ENCODE results near the gene CTIF.

The CTIF gene

DNA sequence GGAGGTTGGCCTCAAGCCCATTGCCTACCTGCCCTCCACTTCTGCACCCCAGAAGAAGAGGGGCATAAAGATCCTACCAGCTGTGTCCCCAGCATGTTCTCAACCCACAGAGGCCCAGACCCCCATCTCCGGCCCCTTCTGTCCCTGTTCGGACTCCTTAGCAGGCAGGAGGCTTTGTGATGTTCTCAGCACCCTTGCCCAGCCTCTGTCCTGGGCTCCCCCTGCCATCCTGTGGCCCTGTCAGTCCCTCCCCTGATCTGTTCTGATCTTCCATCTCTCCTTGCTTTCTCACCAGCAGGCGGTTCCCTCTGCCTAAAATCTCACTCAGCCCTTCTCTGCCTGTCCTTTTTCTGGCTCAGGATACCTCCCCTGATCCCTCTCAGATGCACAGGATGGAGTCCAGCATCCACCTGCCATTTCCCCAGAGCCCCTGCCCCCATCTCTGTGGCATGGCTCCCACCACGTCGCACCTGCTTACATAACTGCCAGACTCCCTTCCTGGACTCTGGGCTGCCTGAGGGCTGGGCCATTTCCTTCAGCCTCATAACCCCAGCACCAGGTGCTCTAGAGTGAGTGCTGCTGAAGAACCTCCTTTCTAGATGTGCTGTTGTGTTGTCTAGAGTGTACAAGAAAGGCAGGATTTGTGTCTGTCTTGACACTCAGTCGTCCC is 134.0 kb downstream of the CTIF start:
- TF ChIP-seq Cebpa-rat (IDR thresholded peaks at IDR 0.05), result no peak
- Histone ChIP-seq H3K27ac (peak overlapping the region; percentile 73), H3K27me3 (no peaks in the 10 kb centered on the region), H3K36me3 (peaks cover 28% of the 10 kb centered on the region), H3K9ac (0 out of 2 replicates have a peak overlapping the region, but pooled peaks have one; percentile 41), H3K4me1 (peaks cover 74% of the 10 kb centered on the region), H3K9me3 (peaks cover 19% of the 10 kb centered on the region), H4K20me1 (peaks cover 7% of the 10 kb centered on the region), H3K4me3 (no peak overlapping the region), H3K4me2 (peak overlapping the region; percentile 80)

DNA sequence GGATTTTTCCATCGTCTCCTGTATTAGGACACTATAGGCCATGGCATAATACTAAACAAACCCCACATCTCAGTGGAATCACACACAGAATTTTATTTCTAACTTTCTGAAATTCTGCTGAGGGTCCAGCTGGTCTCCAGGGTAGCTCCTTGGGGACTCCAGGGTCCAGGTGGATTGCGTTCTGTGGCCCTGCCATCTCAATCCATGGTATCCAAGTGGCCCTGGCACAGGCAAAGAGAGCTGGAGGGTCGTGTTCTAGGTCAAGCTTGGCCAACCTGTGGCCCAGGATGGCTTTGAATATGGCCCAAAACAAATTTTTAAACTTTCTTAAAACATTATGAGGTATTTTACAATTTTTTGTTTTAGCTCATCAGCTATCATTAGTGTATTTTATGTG is 134.6 kb downstream of the CTIF start:
- Histone ChIP-seq H3K4me2 (peak overlapping the region; percentile 80), H3K4me3 (no peak overlapping the region), H3K9me3 (peaks cover 19% of the 10 kb centered on the region), H3K27ac (peak overlapping the region; percentile 73), H3K27me3 (no peaks in the 10 kb centered on the region), H3K36me3 (peaks cover 24% of the 10 kb centered on the region), H3K9ac (0 out of 2 replicates have a peak overlapping the region, but pooled peaks have one; percentile 41), H3K4me1 (peaks cover 74% of the 10 kb centered on the region), H4K20me1 (peaks cover 3% of the 10 kb centered on the region; the same call in 1 of the 2 replicates)
- TF ChIP-seq Cebpa-rat (IDR thresholded peaks at IDR 0.05), result no peak

DNA sequence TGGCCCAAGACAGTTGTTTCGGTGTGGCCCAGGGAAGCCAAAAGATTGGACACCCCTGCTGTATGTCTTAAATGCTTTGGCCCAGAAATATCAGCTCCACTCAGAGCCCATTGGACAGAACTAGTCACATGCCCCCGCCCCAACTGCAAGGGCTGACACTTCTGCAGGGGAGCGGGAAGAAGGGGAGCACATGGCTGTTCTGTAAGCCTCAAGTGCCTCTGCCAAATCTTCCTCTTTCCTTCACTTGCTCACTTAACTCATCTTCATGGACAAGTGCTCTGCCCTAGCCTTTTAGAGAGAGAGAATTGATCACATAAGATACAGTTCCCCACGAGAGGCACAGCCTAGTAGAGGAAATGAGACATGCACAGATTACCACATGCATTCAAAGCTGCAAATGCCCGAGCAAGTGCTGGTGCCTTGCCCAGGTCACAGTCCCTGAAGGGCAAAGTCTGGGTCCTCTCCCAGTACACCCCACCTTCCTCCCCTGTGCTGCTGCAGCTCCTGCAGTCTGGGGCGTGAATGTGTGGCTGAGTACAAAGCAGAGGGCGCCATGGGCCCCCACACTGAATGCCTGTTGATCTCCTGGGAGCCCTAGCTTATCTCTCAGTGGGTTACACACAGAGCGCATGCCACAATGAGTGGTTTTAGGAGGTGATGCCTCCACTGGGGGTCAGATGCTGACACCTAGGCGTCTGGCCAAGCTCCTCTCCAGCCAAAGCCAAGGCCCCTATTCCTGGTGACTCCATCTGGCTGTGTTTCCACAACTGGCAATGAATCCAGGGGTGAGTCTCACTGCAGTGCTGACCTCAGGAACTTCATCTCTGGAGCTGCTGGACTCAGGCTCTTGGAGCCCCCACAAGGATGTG is 135.3 kb downstream of the CTIF start:
- H3K4me1 ChIP-seq, result peaks cover 74% of the 10 kb centered on the region
- peak overlapping the region; percentile 80 for H3K4me2 ChIP-seq
- H3K27ac ChIP-seq, result peak overlapping the region; percentile 73
- peak overlapping the region; percentile 41; the same call in 1 of the 2 replicates for H3K9ac ChIP-seq
- H3K27me3 ChIP-seq, result no peaks in the 10 kb centered on the region
- H4K20me1 ChIP-seq, result no peaks in the 10 kb centered on the region
- H3K9me3 ChIP-seq, result peaks cover 19% of the 10 kb centered on the region
- H3K4me3 ChIP-seq, result no peak overlapping the region
- H3K36me3 ChIP-seq, result peaks cover 19% of the 10 kb centered on the region
- no peak for TF ChIP-seq Cebpa-rat (IDR thresholded peaks at IDR 0.05)

DNA sequence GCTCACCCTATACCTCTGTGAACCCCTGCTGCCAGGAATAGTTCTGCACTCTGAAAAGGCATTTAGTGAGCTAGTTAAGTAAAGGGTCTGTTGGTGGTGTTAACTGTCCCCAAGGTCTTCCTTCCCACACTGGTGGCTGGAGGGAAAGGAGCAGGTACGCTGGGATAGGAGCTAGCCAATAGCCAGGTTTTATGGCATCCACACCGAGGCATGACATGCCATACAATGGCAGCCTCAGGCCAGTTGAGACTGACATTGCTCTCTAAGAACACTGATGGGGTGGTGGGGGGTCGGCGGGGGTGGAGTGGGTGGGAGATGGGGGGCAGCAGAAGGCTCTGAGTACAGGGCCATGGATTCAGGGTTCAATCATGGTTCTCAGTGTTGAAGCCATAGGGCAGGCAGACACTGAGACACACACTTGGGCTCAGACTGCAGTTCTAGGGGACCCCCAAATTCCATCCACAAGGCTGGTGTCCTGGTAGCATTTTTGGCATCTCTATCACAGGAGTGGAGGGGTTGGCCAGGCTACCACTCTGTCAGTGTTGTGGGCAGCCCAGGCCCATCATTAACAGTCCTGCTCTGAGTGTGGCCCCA is 136.0 kb downstream of the CTIF start:
- no peak overlapping the region for H3K4me3 ChIP-seq
- H3K9ac ChIP-seq, result 0 out of 2 replicates have a peak overlapping the region, but pooled peaks have one; percentile 38
- H3K27me3 ChIP-seq, result no peaks in the 10 kb centered on the region
- H3K36me3 ChIP-seq, result peaks cover 19% of the 10 kb centered on the region
- H3K27ac ChIP-seq, result peak overlapping the region; percentile 73; the same call in 1 of the 2 replicates
- H4K20me1 ChIP-seq, result no peaks in the 10 kb centered on the region
- no peak for TF ChIP-seq Cebpa-rat (IDR thresholded peaks at IDR 0.05)
- peaks cover 82% of the 10 kb centered on the region for H3K4me1 ChIP-seq
- peak overlapping the region; percentile 80 for H3K4me2 ChIP-seq
- H3K9me3 ChIP-seq, result peaks cover 19% of the 10 kb centered on the region

- peaks cover 87% of the 10 kb centered on the region for H3K4me1 ChIP-seq
- no peak overlapping the region for H3K9ac ChIP-seq
- H3K9me3 ChIP-seq, result peaks cover 14% of the 10 kb centered on the region
- no peaks in the 10 kb centered on the region for H3K27me3 ChIP-seq
- H3K27ac ChIP-seq, result no peak overlapping the region
- H4K20me1 ChIP-seq, result no peaks in the 10 kb centered on the region
- peak overlapping the region; percentile 80 for H3K4me2 ChIP-seq
- H3K4me3 ChIP-seq, result no peak overlapping the region
- TF ChIP-seq Cebpa-rat (IDR thresholded peaks at IDR 0.05), result no peak
- H3K36me3 ChIP-seq, result peaks cover 14% of the 10 kb centered on the region
Observed at GRCh38 chr18:48675352-48675761, 136.5 kb downstream of the CTIF start.

- no peak for TF ChIP-seq Cebpa-rat (IDR thresholded peaks at IDR 0.05)
- H4K20me1 ChIP-seq, result no peaks in the 10 kb centered on the region
- peaks cover 12% of the 10 kb centered on the region for H3K36me3 ChIP-seq
- H3K4me3 ChIP-seq, result no peak overlapping the region
- no peak overlapping the region for H3K27ac ChIP-seq
- no peak overlapping the region for H3K9ac ChIP-seq
- H3K4me1 ChIP-seq, result peaks cover 90% of the 10 kb centered on the region
- H3K27me3 ChIP-seq, result no peaks in the 10 kb centered on the region
- H3K9me3 ChIP-seq, result peaks cover 8% of the 10 kb centered on the region
- peak overlapping the region; percentile 80 for H3K4me2 ChIP-seq
Observed at GRCh38 chr18:48675912-48676311, 137.1 kb downstream of the CTIF start.

- no peak overlapping the region for H3K9ac ChIP-seq
- peaks cover 4% of the 10 kb centered on the region for H3K9me3 ChIP-seq
- peak overlapping the region; percentile 75; the same call in 1 of the 2 replicates for H3K4me2 ChIP-seq
- no peaks in the 10 kb centered on the region for H4K20me1 ChIP-seq
- peaks cover 90% of the 10 kb centered on the region for H3K4me1 ChIP-seq
- no peak for TF ChIP-seq Cebpa-rat (IDR thresholded peaks at IDR 0.05)
- no peak overlapping the region for H3K27ac ChIP-seq
- no peak overlapping the region for H3K4me3 ChIP-seq
- peaks cover 8% of the 10 kb centered on the region for H3K36me3 ChIP-seq
- H3K27me3 ChIP-seq, result no peaks in the 10 kb centered on the region
Observed at GRCh38 chr18:48676346-48676745, 137.5 kb downstream of the CTIF start.

GRCh38 chr18:48676756-48677368 is 138.0 kb downstream of the CTIF start:
- Histone ChIP-seq H3K9ac (no peak overlapping the region), H3K4me2 (peak overlapping the region; percentile 75), H3K27ac (0 out of 2 replicates have a peak overlapping the region, but pooled peaks have one; percentile 2), H3K27me3 (no peaks in the 10 kb centered on the region), H3K4me1 (peaks cover 88% of the 10 kb centered on the region), H3K9me3 (no peaks in the 10 kb centered on the region), H4K20me1 (no peaks in the 10 kb centered on the region), H3K4me3 (no peak overlapping the region), H3K36me3 (peaks cover 4% of the 10 kb centered on the region; the same call in 1 of the 2 replicates)
- TF ChIP-seq Cebpa-rat (IDR thresholded peaks at IDR 0.05), result no peak
